Activated CD4-positive, CD25-positive, alpha-beta regulatory T cell treated with anti-CD3 and anti-CD28 coated beads, Interleukin-2, amount 50 U/mL, for 24 hours (primary cell): Measurements from ENCODE around the gene SLC4A11.
"Not testable (repeated sequence)": the region's sequence is repeated elsewhere in the genome, so short reads cannot be mapped to it uniquely, and the experiment has no call there.

Source experiments
- ATAC-seq, 2 donors: fragments of 150-1000 bp; cut with Tn5 transposase; one replicate each; pipeline ENCODE4 v1.10.0; 2021; ENCODE audit warnings: mild to moderate bottlenecking in 1 of 2, moderate library complexity in 1 of 2

SLC4A11 gene

DNA sequence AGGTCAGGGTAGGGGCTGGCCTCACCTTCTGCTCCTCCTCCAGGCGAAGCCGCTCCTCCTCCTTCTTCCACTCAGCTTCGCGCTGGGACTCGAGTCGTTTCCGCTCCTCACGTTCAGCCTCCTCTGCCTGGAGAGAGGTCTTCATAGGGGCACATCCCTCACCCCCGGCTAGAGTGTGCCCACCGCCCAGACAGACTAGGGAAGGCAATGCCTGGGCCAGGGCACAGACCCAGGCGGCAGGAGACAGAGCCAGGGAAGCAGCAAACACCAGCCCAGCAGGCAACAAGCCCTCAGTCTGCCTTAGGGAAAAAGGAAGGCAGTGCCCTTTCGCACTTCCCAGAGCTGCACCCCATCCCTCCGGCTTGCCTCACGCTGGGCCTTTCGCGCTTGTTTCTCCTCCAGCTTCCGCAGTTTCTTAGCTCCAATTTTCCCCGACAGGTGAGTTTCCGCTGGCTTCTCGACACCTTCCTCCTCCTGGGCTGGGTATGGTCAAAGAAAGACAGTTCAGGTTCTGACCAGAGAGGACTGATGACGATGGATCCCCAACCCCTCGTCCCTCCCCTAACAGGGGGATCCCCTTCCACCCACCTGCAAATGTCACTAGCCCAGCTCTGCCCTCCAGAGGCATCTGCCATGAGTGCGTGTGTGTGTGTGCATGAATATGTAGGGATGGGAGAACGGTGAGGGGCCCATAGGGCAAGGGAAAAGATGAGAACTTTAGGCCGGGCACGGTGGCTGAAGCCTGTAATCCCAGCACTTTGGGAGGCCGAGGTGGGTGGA, 38.8 kb downstream of the SLC4A11 start:
- no peak for ATAC-seq

DNA sequence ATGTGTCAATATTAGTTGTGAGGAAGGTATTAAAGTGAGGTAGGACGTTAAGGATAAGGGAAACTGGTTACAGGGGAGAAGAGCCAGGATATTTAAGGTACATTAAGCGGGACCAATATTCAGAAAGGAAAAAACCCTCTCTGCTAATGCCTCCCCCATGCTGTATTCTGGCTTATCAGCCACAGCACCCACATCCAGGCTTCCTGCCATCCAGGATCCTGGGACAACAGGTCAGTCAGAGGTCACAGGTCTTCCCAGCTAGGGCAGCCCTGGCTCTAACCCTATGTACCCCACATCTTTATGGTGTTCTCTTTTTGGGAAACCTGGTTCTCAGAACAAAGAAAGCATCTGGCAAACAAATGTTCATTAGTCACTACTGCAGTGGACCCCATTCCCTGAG, 39.8 kb downstream of the SLC4A11 start:
- no peak for ATAC-seq

DNA sequence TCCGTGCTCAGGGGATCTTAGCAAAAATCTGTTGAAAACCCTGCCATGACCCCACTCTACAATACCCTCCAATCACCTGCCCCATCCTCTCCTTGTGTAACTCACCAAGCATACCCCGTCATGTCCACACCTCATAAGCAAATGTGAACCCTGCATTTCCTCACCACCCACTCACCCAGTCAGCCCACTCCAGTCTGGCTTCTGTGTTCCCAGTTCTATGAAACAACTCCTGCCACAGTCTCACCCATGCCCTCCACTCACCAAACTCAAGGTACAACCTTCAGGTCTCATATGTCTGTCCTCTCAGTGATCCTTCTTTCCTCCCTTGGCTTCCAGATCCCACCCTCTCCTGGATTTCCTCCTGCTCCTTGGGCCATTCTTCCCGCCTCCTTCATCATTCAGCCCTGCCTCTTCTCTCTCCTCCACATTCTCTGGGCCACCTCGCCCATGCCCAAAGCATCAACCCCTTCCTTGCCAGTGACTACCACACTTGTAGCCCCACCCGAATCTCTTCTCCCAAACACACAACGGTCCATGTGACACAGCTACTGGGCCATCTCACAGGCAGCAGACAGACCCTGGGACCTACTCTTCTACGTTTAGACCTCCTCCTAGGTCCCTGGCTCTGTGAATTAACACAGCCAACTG, 43.3 kb downstream of the SLC4A11 start:
- ATAC-seq = no peak

DNA sequence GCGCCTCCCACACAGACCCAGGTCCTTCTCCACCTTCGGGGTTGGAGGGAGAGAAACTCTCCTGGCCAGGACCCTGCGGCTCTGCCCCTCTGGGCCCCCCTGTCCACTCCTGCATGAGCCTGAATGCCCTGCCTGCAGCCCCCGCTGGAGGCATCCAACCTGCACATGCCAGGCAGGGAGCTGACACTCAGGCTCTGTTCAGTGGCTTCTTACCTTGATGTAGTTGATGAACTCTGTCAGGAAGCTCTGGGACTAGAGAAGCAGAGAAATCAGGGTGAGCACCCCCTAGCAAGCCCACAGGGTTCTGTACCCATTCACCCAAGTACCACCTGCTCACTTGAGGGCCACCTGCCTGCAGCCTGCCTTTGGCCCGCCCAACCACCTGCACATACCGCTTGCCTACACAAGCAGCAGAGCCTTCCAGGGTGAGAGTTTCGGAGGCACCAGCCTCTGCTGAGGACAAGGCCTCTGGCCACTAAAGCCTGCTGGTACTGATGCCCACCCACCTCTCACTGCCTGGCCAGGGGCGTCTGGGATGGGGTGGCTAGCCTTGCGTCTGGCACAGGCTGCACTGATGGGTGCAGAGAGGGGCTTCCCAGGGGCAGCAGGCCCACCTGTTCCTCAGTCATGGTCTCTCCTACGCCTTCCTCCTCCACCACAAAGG, 44.2 kb downstream of the SLC4A11 start:
- ATAC-seq = no peak

DNA sequence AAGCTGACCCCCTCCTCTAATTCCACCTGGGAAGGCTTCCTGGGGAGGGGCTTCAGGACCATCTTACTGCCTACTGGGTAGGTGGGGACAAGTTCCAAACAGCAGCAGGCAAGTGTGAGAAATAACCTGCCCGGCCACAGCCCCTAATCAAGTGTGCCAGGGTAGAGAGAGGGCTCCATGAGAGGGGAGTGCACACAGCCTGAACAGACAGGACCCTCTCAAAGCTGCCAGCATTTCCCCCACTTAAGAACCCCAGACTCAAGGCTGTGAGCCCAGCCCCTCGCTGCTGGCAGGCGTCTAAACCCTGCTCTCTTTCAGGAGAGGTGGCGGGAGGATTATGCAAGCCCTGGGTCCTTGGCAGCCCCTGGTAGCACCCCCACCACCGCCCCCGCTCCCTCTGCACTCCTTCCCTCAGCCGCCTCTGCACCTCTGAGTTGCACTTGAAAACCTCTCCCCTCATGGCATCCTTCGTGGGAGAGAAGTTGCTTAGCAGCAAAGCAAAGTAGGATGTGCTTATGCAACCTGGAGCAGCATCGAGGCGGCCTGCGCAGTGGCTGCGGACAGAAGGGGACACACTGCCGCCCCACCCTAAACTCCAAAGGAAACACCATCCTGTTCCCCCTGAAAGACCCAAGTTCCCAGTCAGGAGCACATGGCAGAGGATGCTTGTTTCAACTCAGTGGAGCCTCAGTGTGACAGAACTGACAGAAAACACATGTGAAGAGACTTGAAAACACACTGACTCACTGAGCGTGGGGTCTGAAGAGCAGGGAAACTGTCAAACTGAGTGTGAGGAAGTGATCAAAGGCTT, 45.0 kb downstream of the SLC4A11 start:
- ATAC-seq = no peak

DNA sequence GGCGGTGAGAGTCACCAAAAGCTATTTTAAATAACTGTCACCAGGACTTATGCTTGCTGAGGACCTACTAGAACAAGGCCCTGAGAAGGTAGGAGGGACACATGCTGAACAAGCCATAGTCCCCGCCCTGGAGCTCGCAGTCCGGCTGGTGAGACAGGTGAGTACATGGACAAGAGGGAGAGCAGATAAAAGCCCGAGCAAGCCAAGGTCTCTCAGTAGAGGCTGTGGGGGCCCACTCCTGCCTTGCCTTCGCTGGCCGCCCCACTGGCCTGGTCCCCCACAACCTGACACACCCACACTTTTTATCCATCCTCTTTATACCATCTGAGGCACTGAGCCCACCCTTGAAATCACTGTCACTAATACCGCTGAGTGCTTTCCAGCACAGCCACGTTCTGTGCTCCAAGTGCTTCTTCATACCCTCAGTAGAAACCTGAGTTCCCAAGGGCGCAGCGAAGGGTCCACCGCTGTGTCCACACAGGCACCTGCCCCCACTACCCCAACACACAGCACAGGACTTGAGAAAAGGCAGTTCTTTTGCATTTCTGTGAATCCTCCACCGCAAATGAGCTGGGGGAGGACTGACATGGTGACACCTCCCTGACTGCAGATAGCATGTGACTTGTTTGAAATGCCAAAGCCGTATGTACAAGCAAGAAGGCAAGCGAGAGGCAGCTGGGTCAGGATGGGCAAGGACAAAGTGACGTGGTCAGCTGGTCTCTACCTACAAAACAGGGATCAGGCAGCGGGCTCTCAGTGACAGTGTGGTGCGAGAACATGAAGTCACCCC, 46.6 kb downstream of the SLC4A11 start:
- no peak for ATAC-seq

DNA sequence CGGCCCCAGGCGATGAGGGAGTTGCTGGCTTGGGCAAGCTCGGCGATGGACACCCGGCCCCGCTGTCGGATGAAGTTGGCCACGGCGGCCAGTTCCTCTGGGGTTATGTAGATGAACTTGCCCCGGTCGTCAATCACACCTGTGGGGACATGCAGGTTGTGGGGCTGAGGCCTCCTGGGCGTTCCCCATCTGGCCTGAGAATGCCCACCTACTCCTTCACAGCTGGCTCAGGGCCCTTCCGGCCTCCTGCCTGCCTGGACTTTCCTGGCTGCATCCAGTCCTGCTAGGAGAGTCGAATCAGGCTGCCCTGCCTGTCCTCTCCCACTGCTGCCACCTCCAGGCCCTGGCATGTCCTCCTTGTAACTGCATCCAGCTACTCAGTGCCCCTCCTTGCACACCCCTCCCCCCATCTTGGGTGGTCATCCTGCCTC, 48.3 kb downstream of the SLC4A11 start:
- ATAC-seq = no peak

DNA sequence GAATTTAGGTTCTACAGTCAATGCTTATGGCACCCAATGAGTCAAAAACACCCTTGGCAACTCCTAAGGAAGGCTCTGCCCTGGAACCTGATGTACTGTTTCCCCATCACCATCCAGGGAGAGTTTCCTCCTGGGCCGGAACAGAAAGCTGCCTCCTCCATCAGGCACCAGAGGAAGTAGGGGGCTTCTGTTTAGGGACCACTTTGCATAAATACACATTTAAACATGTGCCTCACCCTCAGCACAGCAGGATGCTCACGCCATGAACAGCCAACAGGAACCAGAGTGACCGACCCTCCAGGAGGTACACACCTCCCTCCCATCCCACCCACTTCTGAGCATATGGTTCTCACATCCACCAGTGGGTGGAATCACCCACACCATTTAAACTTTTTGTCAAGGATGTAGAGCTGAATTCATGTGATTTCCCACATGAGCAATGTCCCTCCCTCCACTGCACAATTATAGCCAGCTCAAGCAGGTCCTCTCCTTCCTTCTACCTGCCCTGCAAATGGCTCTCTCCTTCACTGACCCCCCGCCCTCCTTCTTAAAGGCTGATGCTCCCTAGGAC, 49.3 kb downstream of the SLC4A11 start:
- no peak for ATAC-seq

DNA sequence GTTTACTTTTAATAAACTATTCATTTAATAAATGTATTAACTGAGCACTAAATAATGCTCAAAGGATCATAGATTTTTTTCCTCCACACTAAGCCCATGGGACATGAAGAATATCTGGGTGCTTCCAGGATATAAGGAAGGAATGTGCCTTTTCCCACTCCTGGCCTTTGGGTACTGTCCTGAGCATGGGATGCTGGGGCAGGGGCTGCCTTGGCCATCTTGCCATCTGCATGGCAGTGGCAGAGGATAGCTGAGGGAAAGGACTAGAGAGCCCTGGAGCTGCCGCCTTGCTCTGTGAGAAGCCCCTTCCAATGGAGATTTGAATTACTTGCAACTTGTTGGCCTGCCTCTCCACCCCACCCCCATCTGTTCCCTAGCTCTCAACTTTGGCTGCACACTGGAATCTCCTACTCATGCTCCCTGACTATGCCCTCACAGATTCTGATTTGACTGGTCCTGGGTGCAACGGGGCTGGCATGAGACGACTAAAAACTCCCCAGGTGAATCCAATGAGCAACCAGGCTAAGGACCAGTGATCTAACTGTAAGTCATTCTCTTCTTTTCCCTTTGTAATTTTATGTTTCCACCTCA, 50.1 kb downstream of the SLC4A11 start:
- ATAC-seq = no peak

DNA sequence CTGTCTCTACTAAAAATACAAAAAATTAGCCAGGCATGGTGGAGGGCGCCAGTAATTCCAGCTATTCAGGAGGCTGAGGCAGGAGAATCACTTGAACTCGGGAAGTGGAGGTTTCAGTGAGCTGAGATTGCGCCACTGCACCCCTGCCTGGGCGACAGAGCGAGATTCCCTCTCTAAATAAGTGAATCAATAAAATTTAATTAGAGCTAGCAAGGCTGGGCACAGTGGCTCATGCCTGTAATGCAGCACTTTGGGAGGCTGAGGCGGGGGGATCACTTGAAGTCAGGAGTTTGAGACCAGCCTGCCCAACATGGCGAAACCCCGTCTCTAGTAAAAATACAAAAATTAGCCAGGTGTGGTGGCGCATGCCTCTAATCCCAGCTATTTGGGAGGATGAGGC, 51.1 kb downstream of the SLC4A11 start:
- ATAC-seq = not testable (repeated sequence)

DNA sequence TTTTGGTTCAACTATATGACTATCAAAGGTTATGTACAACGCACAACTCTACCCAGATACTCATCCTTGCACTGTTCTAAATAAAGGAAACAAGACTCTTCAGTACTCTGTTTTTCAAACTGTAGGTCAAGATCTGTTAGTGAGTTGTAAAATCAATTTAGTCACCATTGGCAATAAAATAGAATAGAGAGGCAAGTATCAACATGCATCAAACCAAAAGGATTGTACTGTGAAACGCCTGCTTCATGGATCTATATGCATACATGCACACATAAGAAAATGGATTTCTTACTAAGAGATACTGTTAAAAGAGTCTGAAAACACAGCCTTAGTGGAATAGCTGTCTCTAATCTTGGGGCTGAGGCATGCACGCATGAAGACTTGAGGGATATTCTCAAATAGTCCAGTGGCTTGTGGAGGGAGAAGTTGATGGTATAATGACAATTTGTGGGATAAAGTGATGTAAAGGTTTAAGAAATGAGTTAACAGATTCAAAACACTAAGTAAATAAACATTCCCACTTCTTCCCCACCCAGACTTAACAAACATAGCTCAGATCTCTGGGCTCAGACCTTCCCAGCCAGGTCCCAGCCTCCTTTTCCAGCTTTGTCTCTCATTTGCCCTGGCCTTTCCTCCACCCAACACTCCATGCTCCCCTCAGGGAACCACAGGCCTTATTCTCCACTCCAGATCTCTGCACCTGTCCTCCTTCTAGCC, 54.9 kb downstream of the SLC4A11 start:
- ATAC-seq = no peak

DNA sequence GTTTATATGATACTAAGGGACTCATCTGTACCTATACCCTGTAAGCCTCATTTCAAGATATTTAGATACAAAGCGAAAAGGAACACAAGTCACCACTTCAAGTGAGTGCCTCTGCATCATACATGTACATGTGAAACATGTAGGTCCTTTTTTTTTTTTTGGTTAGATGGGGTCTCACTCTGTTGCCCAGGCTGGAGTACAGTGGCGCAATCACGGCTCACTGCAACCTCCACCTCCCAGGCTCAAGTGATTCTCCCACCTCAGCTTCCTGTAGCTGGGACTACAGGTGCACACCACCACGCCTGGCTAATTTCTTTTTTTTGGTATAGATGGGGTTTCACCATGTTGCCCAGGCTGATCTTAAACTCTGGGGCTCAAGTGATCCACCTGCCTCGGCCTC, 56.6 kb downstream of the SLC4A11 start:
- not testable (repeated sequence) for ATAC-seq

DNA sequence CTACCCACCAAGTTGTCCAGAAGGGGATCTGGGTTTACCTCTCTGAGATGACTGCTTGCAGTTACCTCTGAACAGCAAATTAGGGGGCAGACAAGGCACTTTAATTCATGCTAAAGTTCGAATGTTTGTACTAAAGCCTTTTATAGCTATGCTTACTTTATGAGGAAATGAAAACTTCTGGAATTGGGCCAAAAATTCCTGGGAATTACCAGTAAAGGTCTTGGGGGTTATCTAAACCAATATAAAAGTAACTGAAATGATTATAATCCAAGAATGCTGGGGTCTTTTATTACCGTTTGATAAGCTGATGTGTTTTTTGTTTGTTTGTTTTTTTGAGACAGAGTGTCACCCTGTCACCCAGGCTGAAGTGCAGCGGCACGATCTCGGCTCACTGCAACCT, 57.7 kb downstream of the SLC4A11 start:
- ATAC-seq = no peak

DNA sequence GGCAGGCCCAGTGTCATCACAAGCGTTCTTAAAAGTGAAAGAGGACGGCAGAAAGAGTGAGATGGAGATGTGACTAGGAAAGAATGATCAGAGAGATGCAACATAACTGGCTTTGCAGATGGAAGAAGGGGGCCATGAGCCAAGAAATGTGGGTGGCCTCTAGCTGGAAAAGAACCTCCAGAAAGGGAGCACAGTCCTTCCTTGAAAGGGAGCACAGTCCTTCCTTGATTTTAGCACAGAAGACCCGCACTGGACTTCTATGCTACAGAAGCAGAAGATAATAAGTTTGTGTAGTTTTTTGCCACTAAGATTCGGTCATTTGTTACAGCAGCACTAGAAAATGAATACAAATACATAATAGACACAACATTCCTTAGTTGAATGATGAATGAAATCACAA, 58.7 kb downstream of the SLC4A11 start:
- no peak for ATAC-seq

DNA sequence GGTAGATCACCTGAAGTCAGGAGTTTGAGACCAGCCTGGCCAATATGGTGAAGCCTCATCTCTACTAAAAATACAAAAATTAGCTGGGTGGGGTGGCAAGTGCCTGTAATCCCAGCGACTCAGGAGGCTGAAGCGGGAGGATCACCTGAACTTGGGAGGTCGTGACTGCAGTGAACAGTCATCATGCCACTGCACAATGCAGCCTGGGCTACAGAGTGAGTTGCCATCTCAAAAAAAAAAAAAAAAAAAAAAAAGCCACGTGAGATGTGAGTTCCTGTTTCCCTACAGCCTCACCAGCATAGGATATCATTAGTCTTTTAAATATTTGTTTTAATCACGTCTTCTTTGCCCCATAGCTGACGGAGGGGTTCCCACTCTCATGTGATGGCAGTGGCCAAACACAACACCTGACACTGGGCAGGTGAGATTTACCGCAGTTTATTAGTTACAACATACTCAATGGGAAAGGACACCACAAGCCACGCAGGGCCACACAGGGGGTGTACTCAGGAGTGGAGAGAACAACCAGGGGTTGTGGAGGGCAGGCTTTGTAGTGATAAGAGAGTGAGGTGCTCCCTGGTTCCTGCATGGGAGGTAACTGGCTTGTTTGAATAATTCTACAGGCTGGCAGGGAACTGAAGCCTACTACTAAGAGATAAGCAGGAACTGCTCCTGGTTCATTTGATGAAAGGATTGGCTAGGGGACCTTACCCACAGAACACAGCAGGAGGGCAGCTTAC, 61.1 kb downstream of the SLC4A11 start:
- no peak for ATAC-seq
